ENCODE data around the gene USO1. TPM values are rescaled to one million over a fixed set of nuclear protein-coding genes. Genes with fewer than 3 reads are reported as not detected.

Gene USO1
- total and polyA plus RNA-seq, 7 experiments from 2014 or later: 17.8 to 54.8 (median 30.4) TPM

GRCh38 chr4:75717408-75717807, 7.0 kb upstream of the USO1 start:
- CTCF ChIA-PET: interaction anchor here (0.6 kb wide), 1 partner anchor 8 kb away, joined by 5 read pairs; no protein-coding TSS in a partner anchor
- Mint-ChIP-seq H3K4me1 (peaks cover 5 to 18% (median 13%) of the 10 kb centered on the region in 7 donors), H3K9me3 (no peaks in the 10 kb centered on the region), H3K27ac (no peak overlapping the region), H3K4me3 (no peak overlapping the region), H3K27me3 (no peaks in the 10 kb centered on the region), H3K36me3 (peaks cover 0 to 22% (median 5%) of the 10 kb centered on the region in 5 donors)
- no peak for ATAC-seq
- Histone ChIP-seq H3K36me3 (ENCODE audit: control insufficient read depth in 2 of 3, insufficient read depth in 3 of 3, low read length in 3 of 3) (peaks cover 0 to 6% (median 0%) of the 10 kb centered on the region in 3 experiments), H3K4me3 (ENCODE audit: low read length) (no peak overlapping the region), H3K4me1 (ENCODE audit: control insufficient read depth in 2 of 2, insufficient read depth in 2 of 2, low read length in 2 of 2) (peaks cover 0 to 3% of the 10 kb centered on the region in 2 donors), H3K9me3 (ENCODE audit: control insufficient read depth in 2 of 3, low read length in 3 of 3) (no peaks in the 10 kb centered on the region), H3K27ac (ENCODE audit: low read depth, low read length) (no peak overlapping the region), H3K27me3 (ENCODE audit: control insufficient read depth in 2 of 2, insufficient read depth in 2 of 2, low read length in 2 of 2) (no peaks in the 10 kb centered on the region)
- no peak for DNase-seq
- POLR2A ChIA-PET: interaction anchor here (0.8 to 0.9 kb wide), 2 partner anchors 9 to 16 kb away, joined by 3 to 4 read pairs; no protein-coding TSS in a partner anchor
- intact Hi-C loops (cut with micrococcal nuclease): no loop called here

GRCh38 chr4:75718529-75718928, 5.8 kb upstream of the USO1 start:
- peaks cover 12 to 28% (median 23%) of the 10 kb centered on the region in 7 donors for H3K4me1 Mint-ChIP-seq
- ChIA-PET CTCF (no interaction called here), POLR2A (interaction anchor here (0.6 to 1.2 kb wide), 3 partner anchors 8 to 204 kb away, joined by 3 read pairs; partner anchors contain the start of genes RCHY1 and THAP6)
- Histone ChIP-seq H3K27me3 (ENCODE audit: control insufficient read depth in 2 of 2, insufficient read depth in 2 of 2, low read length in 2 of 2) (no peaks in the 10 kb centered on the region), H3K4me3 (ENCODE audit: low read length) (no peak overlapping the region), H3K4me1 (ENCODE audit: control insufficient read depth in 2 of 2, insufficient read depth in 2 of 2, low read length in 2 of 2) (peaks cover 7 to 14% of the 10 kb centered on the region in 2 donors), H3K9me3 (ENCODE audit: control insufficient read depth in 2 of 3, low read length in 3 of 3) (no peaks in the 10 kb centered on the region), H3K36me3 (ENCODE audit: control insufficient read depth in 2 of 3, insufficient read depth in 3 of 3, low read length in 3 of 3) (peaks cover 0 to 6% (median 0%) of the 10 kb centered on the region in 3 experiments), H3K27ac (ENCODE audit: low read depth, low read length) (no peak overlapping the region)
- ATAC-seq: no peak
- DNase-seq: no peak
- intact Hi-C loops (cut with micrococcal nuclease): no loop called here
- no peaks in the 10 kb centered on the region for H3K27me3 Mint-ChIP-seq
- H3K27ac Mint-ChIP-seq: peak overlapping the region in 2 of 9 donors; percentile 5 to 51
- peaks cover 0 to 18% (median 4%) of the 10 kb centered on the region in 5 donors for H3K36me3 Mint-ChIP-seq
- H3K9me3 Mint-ChIP-seq: no peaks in the 10 kb centered on the region
- peak overlapping the region in 1 of 10 donors; percentile 26 for H3K4me3 Mint-ChIP-seq

DNA sequence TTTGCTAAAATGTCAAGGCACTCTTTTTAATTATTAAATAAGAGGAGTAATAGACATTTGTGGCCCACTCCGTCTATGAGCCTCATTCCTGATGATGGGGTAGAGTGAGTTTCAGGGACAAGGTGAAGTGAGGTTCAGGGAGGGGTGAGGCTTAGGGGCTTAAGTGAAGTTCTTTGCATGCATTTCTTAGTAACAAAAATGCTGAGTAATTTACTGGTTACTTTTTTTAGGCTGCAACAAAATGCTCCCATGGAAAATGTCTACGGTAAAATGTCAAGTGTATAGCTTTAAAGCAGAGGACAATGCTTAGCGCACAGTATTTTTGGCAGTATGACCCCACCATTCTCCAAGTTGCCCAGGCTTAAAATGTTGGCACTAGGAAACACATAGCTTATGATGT, 2.0 kb upstream of the USO1 start:
- Histone ChIP-seq H3K4me3 (ENCODE audit: low read length) (no peak overlapping the region), H3K27ac (ENCODE audit: low read depth, low read length) (peak overlapping the region; percentile 91), H3K4me1 (ENCODE audit: control insufficient read depth in 2 of 2, insufficient read depth in 2 of 2, low read length in 2 of 2) (peaks cover 25 to 30% of the 10 kb centered on the region in 2 donors), H3K27me3 (ENCODE audit: control insufficient read depth in 2 of 2, insufficient read depth in 2 of 2, low read length in 2 of 2) (no peaks in the 10 kb centered on the region), H3K9me3 (ENCODE audit: control insufficient read depth in 2 of 3, low read length in 3 of 3) (no peaks in the 10 kb centered on the region), H3K36me3 (ENCODE audit: control insufficient read depth in 2 of 3, insufficient read depth in 3 of 3, low read length in 3 of 3) (peaks cover 0 to 12% (median 0%) of the 10 kb centered on the region in 3 experiments)
- Mint-ChIP-seq H3K36me3 (peaks cover 0 to 12% (median 4%) of the 10 kb centered on the region in 5 donors), H3K27ac (peak overlapping the region in 6 of 9 donors; percentile 56 to 99 (median 77)), H3K4me1 (peaks cover 29 to 54% (median 48%) of the 10 kb centered on the region in 7 donors), H3K27me3 (peaks cover 0 to 4% (median 0%) of the 10 kb centered on the region in 5 donors), H3K4me3 (peak overlapping the region in 1 of 10 donors; percentile 1), H3K9me3 (peaks cover 0 to 4% (median 0%) of the 10 kb centered on the region in 11 donors)
- DNase-seq (no peak), ATAC-seq (no peak)
- ChIA-PET CTCF (interaction anchor here (0.7 to 2.5 kb wide), 6 partner anchors 11 to 126 kb away, joined by 3 to 16 read pairs (median 3); no protein-coding TSS in a partner anchor), POLR2A (interaction anchor here (0.6 to 9.6 kb wide), 8 partner anchors 11 to 208 kb away, joined by 3 to 148 read pairs (median 8); partner anchors contain the start of genes G3BP2, RCHY1 and THAP6)
- intact Hi-C loops (cut with micrococcal nuclease): loop anchor here in 1 of 2 donors (5.0 kb wide), 2 partner anchors 125 to 1435 kb away; partner anchors contain the start of gene CCNG2

DNA sequence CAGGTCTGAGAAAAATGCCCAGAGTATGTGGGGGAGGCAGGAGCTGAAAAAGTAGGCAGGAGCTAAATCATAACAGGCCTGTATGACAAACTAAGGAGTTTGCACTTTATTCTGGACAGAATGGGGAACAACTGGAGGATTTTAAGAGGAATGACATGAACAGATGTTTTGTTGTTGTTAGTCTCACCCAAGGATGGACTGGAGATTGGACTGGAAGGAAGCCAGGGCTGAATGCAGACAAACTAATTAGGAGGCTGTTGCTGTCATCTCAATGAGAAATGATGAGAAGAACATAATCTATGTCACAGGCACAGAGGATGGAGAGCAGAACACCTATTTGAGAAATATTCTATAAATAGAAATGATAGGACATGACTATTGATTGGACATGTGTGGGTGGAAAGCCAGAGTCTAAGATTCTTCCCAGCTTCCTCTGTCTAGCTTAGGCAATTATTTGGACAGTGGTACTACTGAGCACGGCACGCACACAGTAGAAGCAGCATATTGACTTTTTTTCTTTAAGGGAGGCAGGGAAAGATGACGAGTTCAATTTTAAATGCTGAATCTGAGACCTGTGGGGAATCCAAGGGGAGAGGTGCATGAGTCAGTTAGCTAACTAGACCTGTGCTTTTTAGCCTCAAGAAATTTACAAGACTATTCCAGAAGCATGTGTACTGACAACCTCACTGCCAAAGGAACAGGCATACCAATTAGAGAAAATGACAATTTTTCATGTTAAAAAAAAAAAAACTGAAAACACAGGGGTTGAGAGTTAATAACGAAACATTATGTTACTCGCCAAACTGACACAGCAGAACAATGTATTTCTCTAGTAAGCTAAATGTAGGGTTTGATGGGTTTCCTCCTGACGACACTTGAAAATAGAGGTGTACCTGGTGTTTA, 963 bp upstream of the USO1 start:
- no peaks in the 10 kb centered on the region for H3K27me3 ChIP-seq (ENCODE audit: control insufficient read depth in 2 of 2, insufficient read depth in 2 of 2, low read length in 2 of 2)
- H3K36me3 ChIP-seq (ENCODE audit: control insufficient read depth in 2 of 3, insufficient read depth in 3 of 3, low read length in 3 of 3): peaks cover 0 to 11% (median 0%) of the 10 kb centered on the region in 3 experiments
- H3K4me3 Mint-ChIP-seq: peak overlapping the region; percentile 93 to 100 (median 100)
- no peaks in the 10 kb centered on the region for H3K9me3 ChIP-seq (ENCODE audit: control insufficient read depth in 2 of 3, low read length in 3 of 3)
- peak overlapping the region; percentile 97 to 100 (median 99) for H3K27ac Mint-ChIP-seq
- peak overlapping the region; percentile 91 for H3K27ac ChIP-seq (ENCODE audit: low read depth, low read length)
- ChIA-PET CTCF (interaction anchor here (0.6 to 2.5 kb wide), 19 partner anchors 8 to 209 kb away, joined by 3 to 16 read pairs (median 4); partner anchors contain the start of genes CDKL2, RCHY1 and THAP6), POLR2A (interaction anchor here (0.6 to 9.6 kb wide), 28 partner anchors 8 to 425 kb away, joined by 3 to 148 read pairs (median 4); partner anchors contain the start of genes CDKL2, G3BP2, NAAA and NUP54)
- peaks cover 32 to 59% (median 54%) of the 10 kb centered on the region in 7 donors for H3K4me1 Mint-ChIP-seq
- intact Hi-C loops (cut with micrococcal nuclease): loop anchor here (1.0 to 5.0 kb wide), 18 partner anchors 15 to 1434 kb away; partner anchors contain the start of genes CDKL2 (in 2 of the 2), G3BP2 (in 2 of the 2), NUP54 (in 2 of the 2) and RCHY1 (in 2 of the 2)
- H3K4me3 ChIP-seq (ENCODE audit: low read length): peak overlapping the region; percentile 87
- DNase-seq: no peak
- H3K9me3 Mint-ChIP-seq: peaks cover 0 to 4% (median 0%) of the 10 kb centered on the region in 11 donors
- peaks cover 0 to 14% (median 3%) of the 10 kb centered on the region in 5 donors for H3K36me3 Mint-ChIP-seq
- no peak for ATAC-seq
- H3K27me3 Mint-ChIP-seq: peaks cover 0 to 4% (median 0%) of the 10 kb centered on the region in 5 donors
- H3K4me1 ChIP-seq (ENCODE audit: control insufficient read depth in 2 of 2, insufficient read depth in 2 of 2, low read length in 2 of 2): peaks cover 25 to 30% of the 10 kb centered on the region in 2 donors

DNA sequence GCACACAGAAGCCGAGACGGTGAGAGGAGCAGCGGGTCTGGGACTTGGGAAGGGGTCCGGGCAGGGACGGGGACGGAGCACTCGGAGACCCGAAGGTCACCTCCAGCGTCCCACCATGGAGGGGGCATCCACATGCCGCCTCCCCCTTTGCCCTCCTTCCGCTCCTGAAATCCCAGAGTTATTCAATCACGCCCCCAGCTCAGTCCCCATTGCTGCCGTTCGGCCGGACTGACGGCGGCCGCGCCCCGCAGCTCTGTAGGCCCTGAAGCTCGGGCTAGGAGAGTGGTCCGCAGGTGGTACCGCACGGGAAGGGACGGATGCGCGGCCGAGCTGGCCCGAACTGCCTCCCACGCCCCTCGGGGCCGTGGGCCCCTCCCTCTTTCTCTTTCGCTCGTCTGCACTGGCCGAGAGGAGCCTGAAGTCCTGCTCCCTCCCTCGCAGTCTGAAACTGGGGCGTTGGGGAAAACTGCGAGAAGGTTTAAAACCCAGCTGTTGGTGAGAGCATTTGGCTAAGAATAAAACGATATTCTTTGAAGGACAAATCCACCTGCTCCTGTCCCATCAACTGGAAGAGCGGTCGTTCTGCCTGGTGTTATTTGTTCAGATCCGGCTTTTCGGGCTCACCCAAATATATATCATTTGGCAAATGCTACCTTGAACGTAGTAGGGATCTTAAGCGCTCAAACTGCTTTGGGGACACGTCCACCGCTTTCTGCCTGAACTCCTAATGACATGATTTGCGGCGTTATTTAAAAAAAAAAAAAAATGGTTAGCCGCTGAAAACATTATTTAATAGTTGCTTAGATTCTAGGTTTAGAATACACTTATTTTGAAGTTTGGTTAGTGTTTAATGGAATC, 719 bp downstream of the USO1 start:
- Histone ChIP-seq H3K27ac (ENCODE audit: low read depth, low read length) (peak overlapping the region; percentile 91), H3K27me3 (ENCODE audit: control insufficient read depth in 2 of 2, insufficient read depth in 2 of 2, low read length in 2 of 2) (no peaks in the 10 kb centered on the region), H3K36me3 (ENCODE audit: control insufficient read depth in 2 of 3, insufficient read depth in 3 of 3, low read length in 3 of 3) (peaks cover 0 to 6% (median 0%) of the 10 kb centered on the region in 3 experiments), H3K9me3 (ENCODE audit: control insufficient read depth in 2 of 3, low read length in 3 of 3) (no peaks in the 10 kb centered on the region), H3K4me1 (ENCODE audit: control insufficient read depth in 2 of 2, insufficient read depth in 2 of 2, low read length in 2 of 2) (peaks cover 25 to 30% of the 10 kb centered on the region in 2 donors), H3K4me3 (ENCODE audit: low read length) (peak overlapping the region; percentile 87)
- H3K36me3 Mint-ChIP-seq: peaks cover 0 to 16% (median 0%) of the 10 kb centered on the region in 5 donors
- H3K9me3 Mint-ChIP-seq: peaks cover 0 to 4% (median 0%) of the 10 kb centered on the region in 11 donors
- intact Hi-C loops (cut with micrococcal nuclease): loop anchor here (1.0 to 5.0 kb wide), 18 partner anchors 16 to 1432 kb away; partner anchors contain the start of genes CDKL2 (in 2 of the 2), G3BP2 (in 2 of the 2), NUP54 (in 2 of the 2) and RCHY1 (in 2 of the 2)
- ChIA-PET POLR2A (interaction anchor here (0.6 to 9.6 kb wide), 15 partner anchors 8 to 228 kb away, joined by 3 to 148 read pairs (median 4); partner anchors contain the start of genes CDKL2, G3BP2, NAAA and RCHY1), CTCF (interaction anchor here (0.6 to 2.4 kb wide), 11 partner anchors 8 to 210 kb away, joined by 3 to 12 read pairs (median 6); partner anchors contain the start of genes CDKL2, RCHY1 and THAP6)
- peak overlapping the region; percentile 97 to 100 (median 99) for H3K27ac Mint-ChIP-seq
- peaks cover 0 to 4% (median 0%) of the 10 kb centered on the region in 5 donors for H3K27me3 Mint-ChIP-seq
- DNase-seq: peak in 7 of 9 donors; percentile 19 to 70 (median 29)
- H3K4me3 Mint-ChIP-seq: peak overlapping the region; percentile 93 to 100 (median 100)
- H3K4me1 Mint-ChIP-seq: peaks cover 32 to 65% (median 59%) of the 10 kb centered on the region in 7 donors
- peak; percentile 19 for ATAC-seq
